8988T (cell line): ENCODE data around the gene ANO8.
A peak's percentile ranks its signal among the peaks of the same experiment; 100 is the strongest.
"Not testable (repeated sequence)": the region's sequence is repeated elsewhere in the genome, so short reads cannot be mapped to it uniquely, and the experiment has no call there.

Source experiments
- DNase-seq: peaks from one replicate; pipeline ENCODE4 v3.0.0; 2011

The ANO8 gene, protein sequence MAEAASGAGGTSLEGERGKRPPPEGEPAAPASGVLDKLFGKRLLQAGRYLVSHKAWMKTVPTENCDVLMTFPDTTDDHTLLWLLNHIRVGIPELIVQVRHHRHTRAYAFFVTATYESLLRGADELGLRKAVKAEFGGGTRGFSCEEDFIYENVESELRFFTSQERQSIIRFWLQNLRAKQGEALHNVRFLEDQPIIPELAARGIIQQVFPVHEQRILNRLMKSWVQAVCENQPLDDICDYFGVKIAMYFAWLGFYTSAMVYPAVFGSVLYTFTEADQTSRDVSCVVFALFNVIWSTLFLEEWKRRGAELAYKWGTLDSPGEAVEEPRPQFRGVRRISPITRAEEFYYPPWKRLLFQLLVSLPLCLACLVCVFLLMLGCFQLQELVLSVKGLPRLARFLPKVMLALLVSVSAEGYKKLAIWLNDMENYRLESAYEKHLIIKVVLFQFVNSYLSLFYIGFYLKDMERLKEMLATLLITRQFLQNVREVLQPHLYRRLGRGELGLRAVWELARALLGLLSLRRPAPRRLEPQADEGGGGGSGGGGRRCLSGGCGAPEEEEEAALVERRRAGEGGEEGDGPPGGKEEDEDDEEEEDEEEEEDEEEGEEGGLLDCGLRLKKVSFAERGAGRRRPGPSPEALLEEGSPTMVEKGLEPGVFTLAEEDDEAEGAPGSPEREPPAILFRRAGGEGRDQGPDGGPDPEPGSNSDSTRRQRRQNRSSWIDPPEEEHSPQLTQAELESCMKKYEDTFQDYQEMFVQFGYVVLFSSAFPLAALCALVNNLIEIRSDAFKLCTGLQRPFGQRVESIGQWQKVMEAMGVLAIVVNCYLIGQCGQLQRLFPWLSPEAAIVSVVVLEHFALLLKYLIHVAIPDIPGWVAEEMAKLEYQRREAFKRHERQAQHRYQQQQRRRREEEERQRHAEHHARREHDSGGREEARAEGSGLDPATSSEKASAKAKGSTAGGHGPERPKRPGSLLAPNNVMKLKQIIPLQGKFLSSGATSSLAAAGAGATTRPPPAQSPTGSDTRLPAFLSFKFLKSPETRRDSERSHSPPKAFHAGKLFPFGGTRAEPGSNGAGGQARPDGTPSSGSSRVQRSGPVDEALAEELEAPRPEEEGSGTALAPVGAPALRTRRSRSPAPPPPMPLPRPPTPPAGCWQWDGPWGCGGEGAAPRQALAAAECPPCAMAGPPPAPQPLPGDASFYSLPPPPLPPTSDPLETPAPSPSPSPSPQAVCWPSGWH

GRCh38 chr19:17334414-17335409 lies at the start of gene ANO8:
Gene ANO8, minus strand, starts transcription at chr19:17334855. Its CDS starts 185 bp downstream, at chr19:17334670.
- peak; percentile 96 for DNase-seq

DNA sequence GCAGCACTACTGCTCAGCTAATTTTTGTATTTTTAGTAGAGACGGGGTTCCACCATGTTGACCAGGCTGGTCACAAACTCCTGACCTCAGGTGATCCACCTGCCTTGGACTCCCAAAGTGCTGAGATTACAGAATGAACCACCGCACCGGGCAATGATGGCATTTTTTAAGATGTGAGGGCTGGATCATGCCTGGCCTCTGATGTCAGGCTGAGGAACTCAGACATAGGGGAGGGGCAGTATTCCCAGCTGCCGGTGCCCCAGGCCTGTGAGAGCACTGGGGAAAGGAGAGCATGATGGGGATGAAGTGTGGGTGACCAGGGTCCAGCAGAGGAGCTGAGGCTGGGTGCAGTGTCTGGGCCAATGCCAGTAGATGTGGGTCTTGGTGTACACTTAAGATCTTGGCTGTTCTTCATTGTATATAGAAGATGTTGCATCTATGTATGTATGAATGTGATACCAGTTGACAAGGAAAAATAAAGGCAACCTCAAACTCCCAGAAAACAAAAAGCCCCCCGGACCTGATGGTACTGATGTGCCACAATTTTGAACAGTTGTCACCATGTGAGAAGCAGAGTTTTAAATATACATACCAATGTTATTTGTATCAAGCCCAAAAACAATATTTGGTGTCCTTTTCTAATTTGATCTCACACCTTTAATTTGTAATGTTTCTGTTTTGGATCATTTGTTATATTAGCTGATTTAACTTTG lies 45.9 kb upstream of the ANO8 start:
- DNase-seq, result no peak

GRCh38 chr19:17379221-17379631 lies 44.6 kb upstream of the ANO8 start:
- no peak for DNase-seq

DNA sequence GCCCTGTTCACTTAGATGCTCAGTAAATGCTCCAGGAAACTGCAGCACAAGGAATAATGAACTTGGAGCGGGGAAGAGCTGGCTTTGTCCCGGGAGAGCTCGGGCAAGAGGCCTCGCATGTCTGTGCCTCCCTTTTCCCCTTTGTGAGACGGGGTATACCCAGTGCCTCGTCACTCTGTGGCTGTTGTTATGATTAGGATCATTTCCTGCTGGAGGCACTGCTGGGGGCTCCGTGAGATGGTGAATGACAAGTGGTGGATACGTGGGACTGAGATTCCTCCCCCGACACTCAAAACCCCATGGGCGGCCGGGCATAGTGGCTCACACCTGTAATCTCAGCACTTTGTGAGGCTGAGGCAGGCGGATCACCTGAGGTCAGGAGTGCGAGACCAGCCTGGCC lies 43.6 kb upstream of the ANO8 start:
- DNase-seq, result no peak

DNA sequence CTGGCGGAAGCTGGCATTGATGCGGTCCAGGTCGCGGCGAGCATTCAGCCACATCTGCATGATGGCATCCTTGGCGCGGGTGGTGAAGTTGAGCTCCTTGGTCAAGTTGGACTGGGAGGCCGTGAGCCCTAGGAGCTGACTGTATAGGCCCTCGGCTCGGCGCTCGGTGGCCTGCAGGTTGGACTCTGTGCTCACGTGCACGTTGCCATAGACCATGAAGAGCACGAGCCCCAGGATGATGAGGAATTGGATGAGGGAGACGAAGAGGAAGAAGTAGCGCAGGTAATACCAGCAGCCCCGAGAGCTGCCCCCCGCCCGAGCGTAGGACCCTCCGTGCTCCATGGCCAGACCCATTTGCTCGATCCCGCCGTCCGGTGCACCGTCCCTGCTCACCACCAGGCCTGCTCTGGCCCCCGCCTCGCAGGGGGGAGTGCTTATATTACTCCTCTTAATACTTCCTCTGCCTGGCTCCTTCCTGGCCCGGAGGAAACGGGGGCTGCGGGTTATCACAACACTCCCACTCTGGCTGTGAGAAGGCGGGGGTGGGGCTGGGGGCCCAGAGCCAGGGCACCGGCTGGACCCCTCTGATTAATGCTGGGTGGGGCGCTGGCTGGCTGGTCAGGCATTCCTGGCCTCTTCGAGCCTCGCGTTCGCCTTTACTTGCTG lies 42.4 kb upstream of the ANO8 start, which contains the start of gene PLVAP:
TSS of gene PLVAP (minus strand) at position 408 of the 666 bp plus-strand sequence. CDS start at position 354, 54 bp downstream.
- DNase-seq, result no peak

GRCh38 chr19:17370026-17370587 lies 35.5 kb upstream of the ANO8 start:
- no peak for DNase-seq

GRCh38 chr19:17365361-17365760 lies 30.7 kb upstream of the ANO8 start:
- DNase-seq, result no peak

DNA sequence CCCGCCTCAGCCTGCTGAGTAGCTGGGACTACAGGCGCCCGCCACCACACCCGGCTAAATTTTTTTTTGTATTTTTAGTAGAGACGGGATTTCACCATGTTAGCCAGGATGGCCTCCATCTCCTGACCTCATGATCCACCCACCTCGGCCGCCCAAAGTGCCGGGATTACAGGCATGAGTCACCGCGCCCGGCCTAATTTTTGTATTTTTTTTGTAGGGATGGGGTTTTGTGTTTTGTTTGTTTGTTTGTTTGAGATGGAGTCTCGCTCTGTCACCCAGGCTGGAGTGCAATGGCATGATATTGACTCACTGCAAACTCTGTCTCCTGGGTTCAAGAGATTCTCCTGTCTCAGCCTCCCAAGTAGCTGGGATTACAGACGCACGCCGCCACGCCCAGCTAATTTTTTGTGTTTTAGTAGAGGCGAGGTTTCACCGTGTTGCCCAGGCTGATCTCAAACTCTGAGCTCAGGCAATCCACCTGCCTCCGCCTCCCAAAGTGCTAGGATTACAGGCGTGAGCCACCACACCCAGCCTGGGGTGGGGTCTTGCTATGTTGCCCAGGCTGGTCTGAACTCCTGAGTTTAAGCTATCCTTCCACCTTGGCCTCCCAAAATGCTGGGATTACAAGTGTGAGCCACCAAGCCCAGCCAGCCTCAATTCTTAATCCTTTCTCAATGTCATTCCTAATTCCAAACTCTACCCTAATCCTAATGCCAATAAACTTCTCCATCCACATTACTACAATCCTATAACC lies 29.4 kb upstream of the ANO8 start:
- DNase-seq, result not testable (repeated sequence)

DNA sequence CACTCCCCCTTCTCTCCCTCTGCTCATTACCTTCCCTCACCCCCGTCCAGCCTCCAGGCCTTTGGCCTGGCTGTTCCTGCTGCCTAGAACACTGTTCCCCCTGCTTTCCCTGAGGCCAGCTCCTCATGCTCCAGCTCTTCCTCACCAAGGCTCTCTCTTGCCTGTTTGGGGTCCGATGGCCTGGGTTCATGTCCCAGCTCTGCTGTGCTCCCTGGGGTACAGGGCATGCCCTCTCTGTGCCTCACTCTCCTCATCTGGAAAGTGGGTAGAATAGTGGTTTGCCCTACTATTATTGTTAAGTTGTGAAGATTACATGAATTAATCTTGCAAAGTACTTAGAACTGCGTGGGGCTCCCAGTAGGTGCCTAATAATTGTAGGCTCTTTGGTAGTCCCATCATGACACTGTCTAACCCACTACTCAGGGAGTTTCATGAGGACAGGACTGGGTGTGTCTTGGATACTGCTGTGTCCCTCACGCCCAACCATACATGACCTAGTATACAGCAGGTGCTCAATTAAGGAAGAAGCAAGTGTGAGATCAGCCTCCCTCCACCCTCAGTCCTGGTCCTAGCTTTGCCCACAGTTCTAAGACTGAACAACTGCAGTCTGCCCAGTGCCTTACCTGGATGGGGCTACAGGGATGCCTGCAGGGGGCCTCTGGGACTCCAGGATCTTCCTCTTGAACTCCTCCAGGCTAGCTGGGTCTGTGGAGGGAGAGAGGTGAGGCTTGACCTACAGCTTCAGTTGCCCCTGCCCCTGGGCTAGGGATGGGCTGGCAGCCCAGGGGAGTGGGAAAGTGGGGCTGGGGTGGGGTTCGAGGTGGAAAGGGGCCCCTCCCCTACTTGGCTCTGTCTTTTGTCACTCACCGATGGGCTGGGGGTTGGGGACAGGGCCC lies 25.5 kb upstream of the ANO8 start:
- no peak for DNase-seq

DNA sequence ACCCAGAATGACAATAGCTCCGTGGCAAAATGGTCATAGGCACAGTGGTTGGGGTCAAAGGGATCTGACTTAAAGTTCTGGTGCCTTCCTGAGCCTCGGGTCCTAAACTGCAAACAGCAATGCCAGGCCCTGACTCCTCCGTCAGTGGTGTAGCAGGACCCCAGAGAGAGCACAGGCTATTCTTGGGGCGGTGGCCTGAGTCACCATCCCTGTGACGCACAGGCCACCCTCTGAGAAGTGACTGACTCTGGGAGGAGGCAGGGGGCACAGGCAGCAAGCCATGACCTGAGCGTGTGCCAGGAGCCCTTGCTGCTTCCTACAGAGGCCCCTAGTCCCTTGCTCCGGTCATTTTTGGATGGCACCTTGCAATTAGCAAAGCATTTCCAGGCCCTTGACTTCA lies 23.7 kb upstream of the ANO8 start:
- DNase-seq, result peak; percentile 74

GRCh38 chr19:17357724-17358123 lies 23.1 kb upstream of the ANO8 start:
- no peak for DNase-seq

DNA sequence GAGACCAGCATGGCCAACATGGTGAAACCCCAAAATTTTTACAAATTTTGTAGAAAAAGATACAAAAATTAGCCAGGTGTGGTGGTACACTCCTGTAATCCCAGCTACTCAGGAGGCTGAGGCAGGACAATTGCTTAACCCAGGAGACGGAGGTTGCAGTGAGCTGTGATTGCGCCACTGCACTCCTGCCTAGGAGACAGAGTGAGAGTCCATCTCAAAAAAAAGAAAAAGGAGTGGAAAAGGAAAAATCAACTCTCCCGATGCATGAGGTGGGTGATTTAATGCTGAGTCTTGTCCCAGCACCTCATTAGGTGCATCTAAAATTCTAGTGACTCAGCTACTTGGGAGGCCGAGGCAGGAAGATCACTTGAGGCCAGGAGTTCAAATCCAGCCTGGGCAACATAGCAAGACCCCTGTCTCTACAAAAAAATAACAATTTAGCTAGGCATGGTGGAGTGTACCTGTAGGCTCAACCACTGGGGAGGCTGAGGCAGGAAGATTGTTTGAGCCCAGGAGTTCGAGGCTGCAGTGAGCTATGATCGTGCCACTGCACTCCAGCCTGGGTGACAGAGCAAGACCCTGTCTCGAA lies 22.5 kb upstream of the ANO8 start:
- DNase-seq, result no peak

GRCh38 chr19:17353386-17353785 lies 18.7 kb upstream of the ANO8 start:
- no peak for DNase-seq

GRCh38 chr19:17352608-17353280 lies 18.1 kb upstream of the ANO8 start:
- no peak for DNase-seq

GRCh38 chr19:17351815-17352435 lies 17.3 kb upstream of the ANO8 start:
- DNase-seq, result no peak

- no peak for DNase-seq
Observed at GRCh38 chr19:17348700-17349099, 14.0 kb upstream of the ANO8 start.

DNA sequence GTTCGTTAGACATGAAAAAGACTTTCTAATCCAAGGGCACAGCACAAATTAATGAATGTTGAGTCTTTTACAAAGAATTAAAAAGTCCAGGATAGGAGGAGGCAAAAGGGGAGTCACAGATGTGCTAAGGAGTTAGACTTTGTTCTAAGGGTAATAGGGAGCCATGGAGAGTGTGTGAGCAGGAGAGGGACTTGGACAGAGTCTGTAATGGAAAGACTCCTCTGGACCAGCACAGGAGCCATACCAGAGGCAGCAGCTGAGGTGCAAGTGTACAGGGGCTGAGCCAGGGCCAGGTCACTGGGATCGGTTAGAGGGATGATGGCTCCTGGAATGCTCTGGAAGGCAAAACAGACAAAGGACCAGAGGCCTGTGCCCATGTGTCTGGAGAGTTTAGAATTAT lies 13.2 kb upstream of the ANO8 start:
- no peak for DNase-seq
